ENCODE results near the gene FCHO2.
"Not testable (repeated sequence)": the region's sequence is repeated elsewhere in the genome, so short reads cannot be mapped to it uniquely, and the experiment has no call there.

The FCHO2 gene

GRCh38 chr5:73005886-73006285 is 50.0 kb downstream of the FCHO2 start:
- Mint-ChIP-seq H3K4me3 (no peak overlapping the region), H3K36me3 (no peaks in the 10 kb centered on the region), H3K27me3 (no peaks in the 10 kb centered on the region), H3K4me1 (no peaks in the 10 kb centered on the region), H3K27ac (no peak overlapping the region), H3K9me3 (no peaks in the 10 kb centered on the region)

DNA sequence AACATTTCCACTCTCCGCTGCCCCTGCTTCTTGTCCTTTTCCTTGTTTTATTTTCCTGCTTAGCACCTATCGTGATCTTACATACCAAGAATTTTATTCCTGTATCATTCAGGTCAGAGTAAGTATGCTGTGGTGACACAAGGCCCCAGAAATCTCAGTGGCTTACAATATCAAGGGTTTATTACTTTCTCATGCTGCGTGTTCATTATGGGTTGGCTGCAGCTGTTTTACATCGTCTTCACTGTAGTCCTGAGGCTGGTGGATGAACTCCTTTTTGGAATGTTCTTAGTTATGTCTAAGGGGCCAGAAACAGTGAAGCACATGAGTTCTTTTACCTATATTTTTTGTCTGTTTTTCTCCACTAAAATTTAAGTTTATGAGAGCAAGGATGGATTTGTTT is 51.2 kb downstream of the FCHO2 start:
- Mint-ChIP-seq H3K36me3 (no peaks in the 10 kb centered on the region), H3K4me1 (no peaks in the 10 kb centered on the region), H3K4me3 (no peak overlapping the region), H3K27me3 (no peaks in the 10 kb centered on the region), H3K27ac (no peak overlapping the region), H3K9me3 (no peaks in the 10 kb centered on the region)

DNA sequence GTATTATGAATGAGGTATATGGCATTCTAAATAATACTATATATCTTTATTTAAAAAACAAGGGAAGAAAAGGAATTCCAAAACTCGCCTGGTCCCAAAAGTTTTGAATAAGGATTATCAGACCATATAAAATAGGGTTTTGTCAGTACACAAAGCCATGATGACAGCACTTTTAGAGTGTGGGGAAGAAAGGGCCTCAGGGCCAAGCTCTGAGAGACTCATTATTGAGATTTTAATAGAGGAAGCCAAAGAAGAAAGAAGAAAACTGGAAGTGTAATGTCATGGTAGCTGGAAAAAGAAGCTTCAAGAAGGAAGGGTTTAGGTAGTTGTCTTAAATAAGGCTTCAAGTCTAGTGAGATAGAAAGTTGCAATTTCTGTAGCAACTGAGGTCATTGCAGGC is 53.0 kb downstream of the FCHO2 start:
- Mint-ChIP-seq H3K4me1 (no peaks in the 10 kb centered on the region), H3K9me3 (no peaks in the 10 kb centered on the region), H3K4me3 (no peak overlapping the region), H3K27me3 (no peaks in the 10 kb centered on the region), H3K27ac (no peak overlapping the region), H3K36me3 (no peaks in the 10 kb centered on the region)

GRCh38 chr5:73011612-73012011 is 55.8 kb downstream of the FCHO2 start:
- not testable (repeated sequence) for H3K27me3 Mint-ChIP-seq, H3K27ac Mint-ChIP-seq, H3K4me1 Mint-ChIP-seq, H3K36me3 Mint-ChIP-seq, H3K9me3 Mint-ChIP-seq, H3K4me3 Mint-ChIP-seq

- H3K4me3 Mint-ChIP-seq = no peak overlapping the region
- H3K9me3 Mint-ChIP-seq = no peaks in the 10 kb centered on the region
- no peaks in the 10 kb centered on the region for H3K36me3 Mint-ChIP-seq
- H3K4me1 Mint-ChIP-seq = no peaks in the 10 kb centered on the region
- H3K27ac Mint-ChIP-seq = no peak overlapping the region
- peaks cover 4% of the 10 kb centered on the region for H3K27me3 Mint-ChIP-seq
These were observed 63.1 kb downstream of the FCHO2 start for GRCh38 chr5:73018892-73019291.

DNA sequence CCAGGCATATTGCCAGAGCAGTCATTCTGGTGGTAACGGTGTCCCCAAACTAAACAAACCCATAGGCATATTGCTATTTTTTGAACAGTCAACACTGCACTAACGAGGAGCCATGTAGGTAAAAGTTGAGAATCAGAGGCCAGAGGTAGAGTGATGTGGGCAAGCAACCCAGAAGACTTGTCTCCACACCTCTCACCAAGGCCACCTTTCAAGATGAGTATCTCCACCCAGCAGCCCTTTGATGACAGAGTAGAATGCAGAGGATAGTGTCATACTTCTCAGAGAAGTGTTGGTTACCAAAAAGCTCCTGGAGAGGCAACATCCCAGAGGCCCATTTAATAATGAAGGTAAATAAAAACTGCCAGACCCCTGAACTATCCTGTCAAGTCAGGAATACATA is 63.9 kb downstream of the FCHO2 start:
- Mint-ChIP-seq H3K4me1 (no peaks in the 10 kb centered on the region), H3K36me3 (no peaks in the 10 kb centered on the region), H3K27me3 (peaks cover 4% of the 10 kb centered on the region), H3K4me3 (no peak overlapping the region), H3K9me3 (no peaks in the 10 kb centered on the region), H3K27ac (no peak overlapping the region)

DNA sequence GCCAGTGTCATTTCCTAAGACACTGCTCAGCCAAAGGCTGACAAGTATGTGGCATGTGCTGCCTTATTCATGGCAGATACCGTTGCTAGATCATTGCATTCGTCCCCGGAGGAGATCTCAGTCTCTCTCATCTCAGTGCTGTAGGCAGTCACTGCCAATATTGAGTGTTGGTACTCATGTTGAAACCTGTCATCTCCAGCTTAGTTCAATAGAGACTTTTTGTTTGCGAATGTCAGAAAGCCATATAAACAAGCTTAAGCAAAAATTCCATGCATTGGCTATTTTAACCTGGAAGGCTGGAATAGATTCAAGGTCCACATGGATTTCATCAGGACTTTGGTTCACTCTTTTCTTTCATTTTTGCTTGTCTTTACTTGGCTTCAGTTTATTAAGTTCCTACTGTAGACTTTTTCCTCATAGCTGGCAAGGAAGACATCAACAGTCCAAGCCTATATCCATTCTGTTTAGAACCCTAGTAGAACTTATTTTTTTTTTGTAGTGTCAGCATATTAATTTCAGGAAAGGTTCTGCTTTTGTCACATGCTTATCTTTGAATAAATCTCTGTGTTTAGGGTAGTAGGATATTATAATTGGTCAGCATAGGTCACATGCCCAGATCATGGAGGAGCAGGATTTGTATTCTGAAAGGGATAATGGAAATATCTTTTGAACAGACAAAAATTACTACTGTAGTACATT is 66.8 kb downstream of the FCHO2 start:
- Mint-ChIP-seq H3K9me3 (no peaks in the 10 kb centered on the region), H3K27ac (no peak overlapping the region), H3K36me3 (no peaks in the 10 kb centered on the region), H3K4me1 (no peaks in the 10 kb centered on the region), H3K27me3 (peaks cover 4% of the 10 kb centered on the region), H3K4me3 (no peak overlapping the region)

GRCh38 chr5:73024946-73025544 is 69.2 kb downstream of the FCHO2 start:
- H3K36me3 Mint-ChIP-seq, H3K27ac Mint-ChIP-seq, H3K27me3 Mint-ChIP-seq: not testable (repeated sequence)

GRCh38 chr5:73027361-73027760 is 71.5 kb downstream of the FCHO2 start:
- no peaks in the 10 kb centered on the region for H3K4me1 Mint-ChIP-seq
- H3K27ac Mint-ChIP-seq = no peak overlapping the region
- H3K9me3 Mint-ChIP-seq = no peaks in the 10 kb centered on the region

More at GRCh38 chr5:73024946-73025544, 69.2 kb downstream of the FCHO2 start:
- not testable (repeated sequence) for H3K4me3 Mint-ChIP-seq, H3K9me3 Mint-ChIP-seq, H3K4me1 Mint-ChIP-seq

GRCh38 chr5:73027816-73028215 is 72.0 kb downstream of the FCHO2 start:
- Mint-ChIP-seq H3K27me3 (peaks cover 3% of the 10 kb centered on the region), H3K4me3 (no peak overlapping the region), H3K4me1 (no peaks in the 10 kb centered on the region), H3K9me3 (no peaks in the 10 kb centered on the region), H3K27ac (no peak overlapping the region), H3K36me3 (no peaks in the 10 kb centered on the region)

More at GRCh38 chr5:73027361-73027760, 71.5 kb downstream of the FCHO2 start:
- no peaks in the 10 kb centered on the region for H3K36me3 Mint-ChIP-seq
- no peak overlapping the region for H3K4me3 Mint-ChIP-seq
- H3K27me3 Mint-ChIP-seq = peaks cover 3% of the 10 kb centered on the region

DNA sequence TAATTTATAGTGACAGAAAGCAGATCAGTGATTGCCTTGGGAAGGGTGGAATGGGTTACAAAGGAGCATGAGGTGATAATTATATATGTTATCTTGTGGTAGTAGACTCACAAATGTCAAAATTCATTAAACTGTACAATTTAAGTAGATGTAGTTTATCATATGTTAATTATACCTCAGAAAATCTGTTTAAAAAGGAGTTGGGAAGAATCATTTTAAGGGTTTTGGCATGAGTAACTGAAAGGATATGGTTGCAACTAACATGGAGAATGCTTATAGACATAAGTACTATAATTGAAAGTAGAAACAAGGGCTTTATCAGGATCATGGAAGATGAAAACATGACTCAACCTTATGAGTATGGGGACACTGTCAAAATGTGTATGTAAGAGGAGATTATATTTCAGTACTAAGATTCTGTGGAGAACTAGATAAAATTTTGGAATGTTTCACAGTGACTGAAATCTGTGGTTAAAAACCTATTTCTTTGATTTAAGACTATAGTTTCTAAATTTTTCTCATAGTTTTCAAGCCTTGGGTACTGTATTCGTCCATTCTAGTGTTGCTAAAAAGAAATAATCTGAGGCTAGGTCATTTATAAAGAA is 73.3 kb downstream of the FCHO2 start:
- no peak overlapping the region for H3K4me3 Mint-ChIP-seq
- H3K36me3 Mint-ChIP-seq = no peaks in the 10 kb centered on the region
- H3K4me1 Mint-ChIP-seq = no peaks in the 10 kb centered on the region
- H3K27me3 Mint-ChIP-seq = peaks cover 1% of the 10 kb centered on the region
- no peaks in the 10 kb centered on the region for H3K9me3 Mint-ChIP-seq
- H3K27ac Mint-ChIP-seq = no peak overlapping the region

GRCh38 chr5:73030531-73030930 is 74.7 kb downstream of the FCHO2 start:
- no peaks in the 10 kb centered on the region for H3K36me3 Mint-ChIP-seq
- no peak overlapping the region for H3K27ac Mint-ChIP-seq
- peaks cover 1% of the 10 kb centered on the region for H3K27me3 Mint-ChIP-seq
- H3K4me3 Mint-ChIP-seq = no peak overlapping the region
- H3K4me1 Mint-ChIP-seq = no peaks in the 10 kb centered on the region
- H3K9me3 Mint-ChIP-seq = no peaks in the 10 kb centered on the region

DNA sequence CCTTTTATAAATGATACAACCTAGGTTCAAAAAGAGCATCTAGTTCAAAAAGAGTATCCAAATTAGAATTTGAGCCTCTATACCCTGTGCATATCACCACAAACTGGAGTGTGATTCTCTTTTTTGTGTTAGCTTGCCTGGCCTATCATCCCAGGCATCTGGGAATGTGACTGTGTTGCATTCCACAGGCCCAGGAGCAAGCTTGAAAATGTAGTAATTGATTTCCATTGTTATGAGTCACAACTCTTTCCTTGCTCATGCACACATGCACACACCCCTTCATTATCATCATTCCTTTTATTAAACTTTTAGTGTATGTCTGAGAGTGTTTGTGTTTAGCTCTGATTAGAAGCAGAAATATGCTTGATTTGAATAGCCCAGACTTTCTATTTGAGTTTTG is 75.2 kb downstream of the FCHO2 start:
- H3K36me3 Mint-ChIP-seq = no peaks in the 10 kb centered on the region
- no peaks in the 10 kb centered on the region for H3K9me3 Mint-ChIP-seq
- no peak overlapping the region for H3K4me3 Mint-ChIP-seq
- no peak overlapping the region for H3K27ac Mint-ChIP-seq
- peaks cover 1% of the 10 kb centered on the region for H3K27me3 Mint-ChIP-seq
- H3K4me1 Mint-ChIP-seq = no peaks in the 10 kb centered on the region

DNA sequence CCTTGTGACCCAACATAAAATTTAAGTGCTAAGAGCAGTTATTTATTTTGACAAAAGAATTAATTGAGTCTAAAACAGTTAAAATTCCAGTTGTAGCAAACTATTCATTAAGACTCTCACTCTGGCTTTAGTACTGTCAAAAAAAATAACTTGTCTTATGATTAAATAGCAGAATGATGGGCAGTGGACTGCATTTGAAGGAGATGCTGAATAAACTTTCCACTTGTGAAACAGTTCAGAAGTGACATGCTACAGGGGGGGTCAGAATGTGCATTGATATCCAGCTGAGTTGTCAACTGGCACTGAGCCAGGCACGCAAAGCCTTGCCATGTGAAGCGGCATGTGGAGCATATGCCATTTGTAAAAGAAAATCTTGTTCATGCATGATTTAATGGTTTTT is 76.0 kb downstream of the FCHO2 start:
- Mint-ChIP-seq H3K27me3 (peaks cover 1% of the 10 kb centered on the region), H3K9me3 (no peaks in the 10 kb centered on the region), H3K4me3 (no peak overlapping the region), H3K27ac (no peak overlapping the region), H3K4me1 (no peaks in the 10 kb centered on the region), H3K36me3 (no peaks in the 10 kb centered on the region)

DNA sequence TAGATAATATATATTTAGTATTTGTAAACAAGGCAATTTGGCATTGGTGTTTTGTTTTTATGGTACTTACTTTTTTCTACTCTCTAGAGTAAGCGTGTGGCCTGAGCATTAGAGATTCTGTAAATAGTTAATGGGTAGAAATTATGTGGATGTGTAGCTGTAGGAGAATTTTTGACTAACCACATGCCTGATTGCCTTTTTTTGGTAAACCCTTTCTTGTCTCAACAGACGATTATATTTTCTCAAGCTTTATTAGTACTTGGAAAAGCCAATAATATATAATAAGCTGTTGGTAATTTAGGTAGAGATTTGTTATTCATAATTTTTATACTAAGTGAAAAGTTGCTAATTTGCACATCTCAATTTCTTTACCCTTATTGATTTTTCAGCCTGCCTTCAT is 76.8 kb downstream of the FCHO2 start:
- no peaks in the 10 kb centered on the region for H3K4me1 Mint-ChIP-seq
- H3K36me3 Mint-ChIP-seq = no peaks in the 10 kb centered on the region
- no peak overlapping the region for H3K4me3 Mint-ChIP-seq
- peaks cover 1% of the 10 kb centered on the region for H3K27me3 Mint-ChIP-seq
- H3K9me3 Mint-ChIP-seq = no peaks in the 10 kb centered on the region
- H3K27ac Mint-ChIP-seq = no peak overlapping the region

DNA sequence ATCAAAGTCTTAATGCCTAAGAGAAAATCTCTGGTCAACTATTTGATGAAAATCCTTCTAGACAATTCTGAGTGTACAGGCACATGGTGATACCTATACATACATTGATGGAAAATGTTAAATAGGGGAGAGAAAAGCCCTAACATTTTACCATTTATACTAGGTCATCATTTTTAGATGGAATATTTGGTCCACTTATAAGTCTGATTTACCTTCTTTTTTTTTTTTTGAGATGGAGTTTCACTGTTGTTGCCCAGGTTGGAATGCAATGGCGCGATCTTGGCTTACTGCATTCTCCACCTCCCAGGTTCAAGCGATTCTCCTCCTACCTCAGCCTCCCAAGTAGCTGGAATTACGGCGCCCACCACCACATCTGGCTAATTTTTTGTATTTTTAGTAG is 81.7 kb downstream of the FCHO2 start:
- no peaks in the 10 kb centered on the region for H3K4me1 Mint-ChIP-seq
- H3K27ac Mint-ChIP-seq = no peak overlapping the region
- H3K4me3 Mint-ChIP-seq = no peak overlapping the region
- no peaks in the 10 kb centered on the region for H3K9me3 Mint-ChIP-seq
- H3K36me3 Mint-ChIP-seq = no peaks in the 10 kb centered on the region
- H3K27me3 Mint-ChIP-seq = no peaks in the 10 kb centered on the region
